SK-MEL-5 (cell line): ENCODE results near the gene UQCRC2. TPM values are rescaled to one million over a fixed set of nuclear protein-coding genes. Genes with fewer than 3 reads are reported as not detected.

Experiments
- DNase-seq: peaks from one replicate; pipeline ENCODE4 v3.0.0-alpha.2; 2016; ENCODE audit warnings: low read depth, low spot score
- in situ Hi-C: cut with HindIII; loops from 2 replicates; pipeline ENCODE4 v1.10.0; 2016; ENCODE audit warnings: low sequenced_read_pairs, high pct_unique_total_duplicates, low pct_unique_long_range_greater_than_20kb
- total RNA-seq: library from RNA; depleted of rRNA; stranded (reverse); fragments of >200 nt; shearing (Covaris generic); gene quantifications from 2 replicates; pipeline ENCODE4 v1.2.3, GENCODE V29; 2014; rRNA removed

Gene UQCRC2
- total RNA-seq, 1 experiment from 2014 or later, result 205 TPM

DNA sequence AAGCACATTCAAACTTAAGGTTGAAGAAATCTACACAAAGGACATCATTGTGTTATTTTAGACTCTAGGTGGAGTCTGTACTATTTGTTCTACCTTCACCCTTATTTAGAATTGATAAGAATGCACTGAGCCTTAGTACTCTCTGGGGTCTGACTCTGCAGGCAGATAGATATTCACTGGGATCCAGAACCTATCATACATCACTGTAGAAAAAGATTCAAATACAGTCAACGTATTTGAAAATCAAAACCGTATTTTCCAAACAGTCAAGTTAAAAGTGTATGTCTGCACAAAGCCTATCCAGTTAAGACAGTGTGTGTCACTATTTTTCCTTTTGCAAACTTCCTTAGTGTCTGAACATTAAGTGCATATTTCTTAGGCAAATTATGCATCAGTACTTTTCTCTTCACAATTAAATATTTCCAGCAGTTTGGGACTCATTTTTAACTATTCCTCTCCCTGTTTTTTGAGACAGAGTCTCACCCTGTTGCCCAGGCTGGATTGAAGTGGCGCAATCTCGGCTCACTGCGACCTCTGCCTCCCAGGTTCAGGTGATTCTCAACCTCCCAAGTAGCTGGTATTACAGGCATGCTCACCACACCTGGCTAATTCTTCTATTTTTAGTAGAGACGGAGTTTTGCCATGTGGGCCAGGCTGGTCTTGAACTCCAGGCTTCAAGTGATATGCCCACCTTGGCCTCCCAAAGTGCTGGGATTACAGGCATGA, 77.1 kb downstream of the UQCRC2 start:
- DNase-seq, result no peak
- in situ Hi-C loops, result no loop called here

GRCh38 chr16:22031483-22032083, 78.4 kb downstream of the UQCRC2 start:
- in situ Hi-C loops, result no loop called here
- no peak for DNase-seq

Other genes with a start within 250 kb of the UQCRC2 start
- 11.6 and 21.6 TPM in 2 replicates for gene NPIPB4, start 95.6 kb upstream of the UQCRC2 start, total RNA-seq
- gene PDZD9, start 47.8 kb downstream of the UQCRC2 start, total RNA-seq, result not detected in 2 replicates
- 15.1 and 16.4 TPM in 2 replicates for gene MOSMO, start 54.8 kb downstream of the UQCRC2 start, total RNA-seq
- gene VWA3A, start 139.2 kb downstream of the UQCRC2 start, total RNA-seq, result not detected in 2 replicates
- not detected in 2 replicates for gene SDR42E2, start 209.1 kb downstream of the UQCRC2 start, total RNA-seq